ENCODE measurements around the gene DCLK2.

The DCLK2 gene

GRCh38 chr4:150224896-150225591 lies 146.8 kb downstream of the DCLK2 start:
- DNase-seq (ENCODE audit: extremely low spot score): no peak
- ChIA-PET CTCF (no interaction called here), POLR2A (no interaction called here)
- TF ChIP-seq PKNOX1 (IDR thresholded peaks at IDR 0.05) (peak; percentile 32; the same call in 1 of the 2 replicates), NFRKB (IDR thresholded peaks at IDR 0.05) (no peak)

- ChIA-PET POLR2A (no interaction called here), CTCF (no interaction called here)
- TF ChIP-seq ARNT (IDR thresholded peaks at IDR 0.05): no peak
- no peak for TF ChIP-seq FOXK2 (IDR thresholded peaks at IDR 0.05)
- no peak for TF ChIP-seq LEF1 (IDR thresholded peaks at IDR 0.05; ENCODE audit: borderline replicate concordance)
- no peak for TF ChIP-seq HDGF (IDR thresholded peaks at IDR 0.05; ENCODE audit: borderline replicate concordance)
- TF ChIP-seq L3MBTL2 (conservative IDR thresholded peaks at IDR 0.05): no peak
- no peak for TF ChIP-seq CTBP1 (IDR thresholded peaks at IDR 0.05; ENCODE audit: borderline replicate concordance)
- TF ChIP-seq FOXA1 (IDR thresholded peaks at IDR 0.05): no peak
- TF ChIP-seq TARDBP (IDR thresholded peaks at IDR 0.05): no peak
- TF ChIP-seq ELF4 (IDR thresholded peaks at IDR 0.05): no peak
- TF ChIP-seq FOXM1 (IDR thresholded peaks at IDR 0.05; ENCODE audit: borderline replicate concordance): no peak
- no peak for TF ChIP-seq SP1 (IDR thresholded peaks at IDR 0.05)
- TF ChIP-seq BHLHE40 (IDR thresholded peaks at IDR 0.05; ENCODE audit: borderline replicate concordance): no peak
- no peak for DNase-seq (ENCODE audit: extremely low spot score)
Measured at GRCh38 chr4:150229520-150229919, 151.3 kb downstream of the DCLK2 start.

GRCh38 chr4:150230561-150230960 lies 152.3 kb downstream of the DCLK2 start:
- TF ChIP-seq FOXA1 (IDR thresholded peaks at IDR 0.05) (no peak), HDGF (IDR thresholded peaks at IDR 0.05; ENCODE audit: borderline replicate concordance) (no peak)
- POLR2A ChIA-PET: no interaction called here
- no peak for DNase-seq (ENCODE audit: extremely low spot score)
- CTCF ChIA-PET: interaction anchor here (1.5 kb wide), 1 partner anchor 12 kb away, joined by 4 read pairs; no protein-coding TSS in a partner anchor

- TF ChIP-seq HDGF (IDR thresholded peaks at IDR 0.05; ENCODE audit: borderline replicate concordance) (no peak), SUZ12 (IDR thresholded peaks at IDR 0.05) (no peak), PKNOX1 (IDR thresholded peaks at IDR 0.05) (peak; percentile 48; the same call in 1 of the 2 replicates), BHLHE40 (IDR thresholded peaks at IDR 0.05; ENCODE audit: borderline replicate concordance) (no peak)
- no peak for DNase-seq (ENCODE audit: extremely low spot score)
- POLR2A ChIA-PET: no interaction called here
- CTCF ChIA-PET: interaction anchor here (1.5 kb wide), 1 partner anchor 11 kb away, joined by 4 read pairs; no protein-coding TSS in a partner anchor
Measured at GRCh38 chr4:150231107-150231770, 153.0 kb downstream of the DCLK2 start.

- DNase-seq (ENCODE audit: extremely low spot score): no peak
- TF ChIP-seq PKNOX1 (IDR thresholded peaks at IDR 0.05) (no peak), BHLHE40 (IDR thresholded peaks at IDR 0.05; ENCODE audit: borderline replicate concordance) (no peak), ARNT (IDR thresholded peaks at IDR 0.05) (no peak), LEF1 (IDR thresholded peaks at IDR 0.05; ENCODE audit: borderline replicate concordance) (no peak), HDGF (IDR thresholded peaks at IDR 0.05; ENCODE audit: borderline replicate concordance) (no peak), ZNF384 (IDR thresholded peaks at IDR 0.05) (no peak), TARDBP (IDR thresholded peaks at IDR 0.05) (no peak), NFRKB (IDR thresholded peaks at IDR 0.05) (no peak), FOXM1 (IDR thresholded peaks at IDR 0.05; ENCODE audit: borderline replicate concordance) (no peak), ELF4 (IDR thresholded peaks at IDR 0.05) (no peak), L3MBTL2 (conservative IDR thresholded peaks at IDR 0.05) (no peak), SUZ12 (IDR thresholded peaks at IDR 0.05) (no peak), FOXK2 (IDR thresholded peaks at IDR 0.05) (no peak)
- ChIA-PET POLR2A (no interaction called here), CTCF (no interaction called here)
Measured at GRCh38 chr4:150232029-150232428, 153.8 kb downstream of the DCLK2 start.

- DNase-seq (ENCODE audit: extremely low spot score): no peak
- ChIA-PET CTCF (interaction anchor here (1.4 kb wide), 1 partner anchor 10 kb away, joined by 5 read pairs; no protein-coding TSS in a partner anchor), POLR2A (no interaction called here)
- TF ChIP-seq FOXA1 (IDR thresholded peaks at IDR 0.05) (no peak), FOXK2 (IDR thresholded peaks at IDR 0.05) (no peak), LEF1 (IDR thresholded peaks at IDR 0.05; ENCODE audit: borderline replicate concordance) (no peak), HDGF (IDR thresholded peaks at IDR 0.05; ENCODE audit: borderline replicate concordance) (no peak), ELF4 (IDR thresholded peaks at IDR 0.05) (no peak)
Measured at GRCh38 chr4:150234246-150234645, 156.0 kb downstream of the DCLK2 start.

GRCh38 chr4:150235317-150235716 lies 157.1 kb downstream of the DCLK2 start:
- DNase-seq (ENCODE audit: extremely low spot score): no peak
- TF ChIP-seq ELF4 (IDR thresholded peaks at IDR 0.05): no peak
- TF ChIP-seq FOXK2 (IDR thresholded peaks at IDR 0.05): no peak
- TF ChIP-seq NFRKB (IDR thresholded peaks at IDR 0.05): no peak
- no peak for TF ChIP-seq L3MBTL2 (conservative IDR thresholded peaks at IDR 0.05)
- TF ChIP-seq ARNT (IDR thresholded peaks at IDR 0.05): no peak
- TF ChIP-seq TARDBP (IDR thresholded peaks at IDR 0.05): no peak
- no peak for TF ChIP-seq SUZ12 (IDR thresholded peaks at IDR 0.05)
- no peak for TF ChIP-seq LEF1 (IDR thresholded peaks at IDR 0.05; ENCODE audit: borderline replicate concordance)
- no peak for TF ChIP-seq CTBP1 (IDR thresholded peaks at IDR 0.05; ENCODE audit: borderline replicate concordance)
- TF ChIP-seq ZNF384 (IDR thresholded peaks at IDR 0.05): no peak
- TF ChIP-seq FOXA1 (IDR thresholded peaks at IDR 0.05): no peak
- TF ChIP-seq PKNOX1 (IDR thresholded peaks at IDR 0.05): no peak
- no peak for TF ChIP-seq HDGF (IDR thresholded peaks at IDR 0.05; ENCODE audit: borderline replicate concordance)
- TF ChIP-seq BHLHE40 (IDR thresholded peaks at IDR 0.05; ENCODE audit: borderline replicate concordance): no peak
- no peak for TF ChIP-seq SP1 (IDR thresholded peaks at IDR 0.05)
- TF ChIP-seq FOXM1 (IDR thresholded peaks at IDR 0.05; ENCODE audit: borderline replicate concordance): no peak
- POLR2A ChIA-PET: no interaction called here
- CTCF ChIA-PET: no interaction called here

All from HEK293T (cell line).